Measurements from ENCODE around the gene NAT8L.

NAT8L gene

DNA sequence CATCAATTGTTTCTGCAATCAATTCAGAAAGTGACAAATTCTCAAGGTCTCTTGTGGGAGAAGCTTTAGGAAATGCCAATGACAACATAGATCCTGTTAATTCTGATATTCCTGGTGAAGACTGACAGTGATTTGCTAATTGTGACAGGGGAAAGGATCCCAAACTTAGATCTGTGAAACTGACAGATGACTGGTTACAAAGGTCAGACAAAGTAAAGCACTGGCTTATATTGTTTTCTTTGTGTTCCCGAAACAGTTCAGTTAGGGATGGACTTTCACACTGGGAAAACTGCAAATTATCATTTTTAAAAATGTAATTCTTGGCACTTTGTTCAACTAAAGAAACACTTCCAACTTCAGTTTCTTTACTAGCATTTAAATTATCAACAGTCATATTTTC lies 30.1 kb downstream of the NAT8L start:
- TF ChIP-seq, protein P1, sequence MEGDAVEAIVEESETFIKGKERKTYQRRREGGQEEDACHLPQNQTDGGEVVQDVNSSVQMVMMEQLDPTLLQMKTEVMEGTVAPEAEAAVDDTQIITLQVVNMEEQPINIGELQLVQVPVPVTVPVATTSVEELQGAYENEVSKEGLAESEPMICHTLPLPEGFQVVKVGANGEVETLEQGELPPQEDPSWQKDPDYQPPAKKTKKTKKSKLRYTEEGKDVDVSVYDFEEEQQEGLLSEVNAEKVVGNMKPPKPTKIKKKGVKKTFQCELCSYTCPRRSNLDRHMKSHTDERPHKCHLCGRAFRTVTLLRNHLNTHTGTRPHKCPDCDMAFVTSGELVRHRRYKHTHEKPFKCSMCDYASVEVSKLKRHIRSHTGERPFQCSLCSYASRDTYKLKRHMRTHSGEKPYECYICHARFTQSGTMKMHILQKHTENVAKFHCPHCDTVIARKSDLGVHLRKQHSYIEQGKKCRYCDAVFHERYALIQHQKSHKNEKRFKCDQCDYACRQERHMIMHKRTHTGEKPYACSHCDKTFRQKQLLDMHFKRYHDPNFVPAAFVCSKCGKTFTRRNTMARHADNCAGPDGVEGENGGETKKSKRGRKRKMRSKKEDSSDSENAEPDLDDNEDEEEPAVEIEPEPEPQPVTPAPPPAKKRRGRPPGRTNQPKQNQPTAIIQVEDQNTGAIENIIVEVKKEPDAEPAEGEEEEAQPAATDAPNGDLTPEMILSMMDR (IDR thresholded peaks at IDR 0.05; ENCODE audit: insufficient read depth, low read length, poor library complexity, severe bottlenecking) = no peak
- no peak for DNase-seq (ENCODE audit: extremely low read depth, insufficient read length)

DNA sequence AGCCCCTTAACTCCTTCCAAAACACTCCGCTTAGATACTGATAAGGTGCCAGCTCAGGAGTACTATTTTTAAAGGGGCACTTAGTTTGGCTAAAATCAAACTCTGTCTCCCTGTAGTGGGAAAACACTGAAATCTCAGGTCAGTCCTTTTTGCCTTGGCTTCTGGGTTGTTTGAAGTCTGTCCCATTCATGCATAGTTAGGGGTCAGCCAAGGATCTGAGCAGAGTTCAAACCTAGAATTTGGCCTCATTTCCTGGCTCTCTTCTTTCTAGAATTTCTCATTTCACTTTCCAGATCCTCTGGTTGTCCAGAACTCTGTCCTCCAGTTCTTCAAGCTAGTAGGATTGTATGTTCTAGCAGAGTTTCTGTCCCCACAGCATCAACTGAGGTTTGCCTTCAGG lies 31.5 kb downstream of the NAT8L start:
- TF ChIP-seq, protein P1 (IDR thresholded peaks at IDR 0.05; ENCODE audit: insufficient read depth, low read length, poor library complexity, severe bottlenecking) = no peak
- Histone ChIP-seq H3K4me3 (replicated peaks; ENCODE audit: low read depth, low read length) (no peak overlapping the region), H3K27me3 (replicated peaks; ENCODE audit: control insufficient read depth, insufficient read depth, low read length) (no peaks in the 10 kb centered on the region; the same call in 1 of the 2 replicates), H3K36me3 (ENCODE audit: control insufficient read depth, insufficient read depth, low read length) (no peaks in the 10 kb centered on the region)
- no peak for DNase-seq (ENCODE audit: extremely low read depth, insufficient read length)

More for the DNA sequence above, 30.1 kb downstream of the NAT8L start:
- H3K4me3 ChIP-seq (replicated peaks; ENCODE audit: low read depth, low read length) = no peak overlapping the region
- H3K27me3 ChIP-seq (replicated peaks; ENCODE audit: control insufficient read depth, insufficient read depth, low read length) = no peaks in the 10 kb centered on the region; the same call in 1 of the 2 replicates
- H3K36me3 ChIP-seq (ENCODE audit: control insufficient read depth, insufficient read depth, low read length) = no peaks in the 10 kb centered on the region

DNA sequence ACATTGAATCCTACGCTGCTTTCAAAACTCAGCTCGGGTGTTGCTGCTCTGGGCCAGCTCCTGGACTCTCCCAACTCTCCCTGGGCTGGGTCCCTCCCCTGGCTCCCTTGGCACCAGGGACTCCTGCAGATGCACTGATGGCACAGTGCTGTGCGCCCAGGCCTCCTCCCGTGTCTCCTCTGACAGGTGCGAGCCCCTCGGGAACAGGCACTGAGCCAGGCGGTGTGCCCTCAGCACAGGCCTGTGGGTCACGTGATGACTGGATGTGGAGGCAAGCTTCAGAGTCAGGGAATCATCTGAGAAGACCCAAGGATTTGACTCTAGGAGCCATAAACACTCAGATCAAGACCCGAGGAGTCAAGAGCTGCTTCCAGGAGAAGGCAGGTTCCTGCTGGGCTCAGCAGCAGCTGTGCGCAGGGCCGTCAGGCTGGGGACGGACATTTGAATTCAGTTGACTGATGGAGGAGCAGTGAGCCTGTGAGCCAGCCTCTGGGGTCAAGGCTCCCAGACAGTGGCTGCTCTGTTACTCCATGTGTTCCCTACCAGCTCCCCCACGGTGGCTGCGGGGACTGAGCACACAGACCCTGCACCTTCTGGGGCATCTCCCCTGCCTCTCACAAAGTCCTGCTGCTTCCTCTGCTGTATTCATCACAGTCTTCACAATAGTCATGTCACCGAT lies 33.0 kb downstream of the NAT8L start:
- H3K27me3 ChIP-seq (replicated peaks; ENCODE audit: control insufficient read depth, insufficient read depth, low read length) = no peaks in the 10 kb centered on the region; the same call in 1 of the 2 replicates
- DNase-seq (ENCODE audit: extremely low read depth, insufficient read length) = no peak
- TF ChIP-seq, protein P1 (IDR thresholded peaks at IDR 0.05; ENCODE audit: insufficient read depth, low read length, poor library complexity, severe bottlenecking) = no peak
- no peak overlapping the region for H3K4me3 ChIP-seq (replicated peaks; ENCODE audit: low read depth, low read length)
- H3K36me3 ChIP-seq (ENCODE audit: control insufficient read depth, insufficient read depth, low read length) = no peaks in the 10 kb centered on the region

DNA sequence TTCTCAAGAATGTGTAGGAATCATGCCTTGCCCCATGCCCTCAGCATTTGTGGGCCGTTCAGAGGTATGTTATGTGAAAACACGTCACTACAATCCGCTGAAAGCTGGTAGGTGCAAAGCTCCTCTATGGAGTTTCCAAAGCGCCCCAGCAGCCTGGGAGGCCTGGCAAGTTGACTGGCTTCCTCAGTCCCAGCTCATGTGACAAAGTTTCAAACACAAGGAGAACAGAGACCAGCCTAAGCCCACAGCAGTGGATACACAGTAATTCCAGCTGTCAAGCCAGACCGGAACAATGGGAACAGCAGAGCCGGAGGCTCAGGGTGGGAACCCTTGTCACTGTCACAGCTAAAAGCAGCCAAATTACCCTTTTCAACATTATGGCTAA lies 33.5 kb downstream of the NAT8L start:
- TF ChIP-seq, protein P1 (IDR thresholded peaks at IDR 0.05; ENCODE audit: insufficient read depth, low read length, poor library complexity, severe bottlenecking) = no peak
- no peak overlapping the region for H3K4me3 ChIP-seq (replicated peaks; ENCODE audit: low read depth, low read length)
- no peaks in the 10 kb centered on the region; the same call in 1 of the 2 replicates for H3K27me3 ChIP-seq (replicated peaks; ENCODE audit: control insufficient read depth, insufficient read depth, low read length)
- DNase-seq (ENCODE audit: extremely low read depth, insufficient read length) = no peak
- no peaks in the 10 kb centered on the region for H3K36me3 ChIP-seq (ENCODE audit: control insufficient read depth, insufficient read depth, low read length)

DNA sequence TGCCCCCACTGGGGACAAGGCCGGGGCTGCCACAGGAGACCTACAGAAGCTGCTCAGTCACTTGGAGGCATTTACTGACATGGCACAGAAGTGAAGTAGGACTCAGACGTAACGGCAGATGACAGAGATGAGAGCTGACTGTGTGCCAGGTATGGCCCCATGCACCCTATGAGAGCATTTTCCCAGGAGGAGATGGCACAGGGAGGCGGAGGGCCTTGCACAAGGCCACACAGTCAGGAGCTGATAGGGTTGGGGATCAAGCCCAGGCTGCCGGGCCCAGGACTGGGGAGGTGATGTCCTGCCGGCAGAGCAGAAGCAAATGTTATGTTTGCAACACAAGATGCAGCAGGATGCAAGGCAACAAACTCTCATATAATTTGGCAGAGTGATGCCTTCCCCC lies 34.1 kb downstream of the NAT8L start:
- no peak for DNase-seq (ENCODE audit: extremely low read depth, insufficient read length)
- no peaks in the 10 kb centered on the region; the same call in 1 of the 2 replicates for H3K27me3 ChIP-seq (replicated peaks; ENCODE audit: control insufficient read depth, insufficient read depth, low read length)
- no peak overlapping the region for H3K4me3 ChIP-seq (replicated peaks; ENCODE audit: low read depth, low read length)
- H3K36me3 ChIP-seq (ENCODE audit: control insufficient read depth, insufficient read depth, low read length) = no peaks in the 10 kb centered on the region
- TF ChIP-seq, protein P1 (IDR thresholded peaks at IDR 0.05; ENCODE audit: insufficient read depth, low read length, poor library complexity, severe bottlenecking) = no peak

Measured in GM06990 (cell line).